Skeletal muscle tissue (tissue), 4 donors: ENCODE data around the gene DLST. TPM values are rescaled to one million over a fixed set of nuclear protein-coding genes. Genes with fewer than 3 reads are reported as not detected.

Source experiments
- H3K27ac ChIP-seq: one replicate; pipeline ENCODE4 v1.7.0; 2013; ENCODE audit warnings: mild to moderate bottlenecking, low read depth, low read length, inconsistent platforms
- H3K27me3 ChIP-seq, 3 donors: one replicate each; pipeline ENCODE4 v1.7.0; 2013; ENCODE audit warnings: low read length in 3 of 3; ENCODE audit not compliant: control insufficient read depth in 3 of 3, insufficient read depth in 3 of 3
- H3K36me3 ChIP-seq, 3 donors: one replicate each; pipeline ENCODE4 v1.7.0; 2013; ENCODE audit warnings: low read length in 3 of 3; ENCODE audit not compliant: control insufficient read depth in 3 of 3, insufficient read depth in 3 of 3
- H3K4me1 ChIP-seq, 3 donors: one replicate each; pipeline ENCODE4 v1.7.0; 2013; ENCODE audit warnings: low read length in 3 of 3, mild to moderate bottlenecking in 3 of 3; ENCODE audit not compliant: control insufficient read depth in 3 of 3, insufficient read depth in 3 of 3
- H3K4me3 ChIP-seq, 3 donors: one replicate each; pipeline ENCODE4 v1.7.0; 2013; ENCODE audit warnings: low read length in 3 of 3
- H3K9ac ChIP-seq, 3 donors: one replicate each; pipeline ENCODE4 v1.7.0; 2013; ENCODE audit warnings: low read length in 3 of 3, mild to moderate bottlenecking in 3 of 3, moderate library complexity in 2 of 3, low read depth in 1 of 3
- H3K9me3 ChIP-seq, 3 donors: one replicate each; pipeline ENCODE4 v1.7.0; 2013; ENCODE audit warnings: low read length in 3 of 3; ENCODE audit not compliant: control insufficient read depth in 3 of 3
- total RNA-seq: library from RNA; depleted of rRNA; stranded (reverse); fragments of >200 nt; gene quantifications from one replicate; pipeline ENCODE4 v1.2.3, GENCODE V29; 2014
- donor health status: Osteomylitis.

The DLST gene
- total RNA-seq, 1 donor from 2014 or later: 38.1 TPM

DNA sequence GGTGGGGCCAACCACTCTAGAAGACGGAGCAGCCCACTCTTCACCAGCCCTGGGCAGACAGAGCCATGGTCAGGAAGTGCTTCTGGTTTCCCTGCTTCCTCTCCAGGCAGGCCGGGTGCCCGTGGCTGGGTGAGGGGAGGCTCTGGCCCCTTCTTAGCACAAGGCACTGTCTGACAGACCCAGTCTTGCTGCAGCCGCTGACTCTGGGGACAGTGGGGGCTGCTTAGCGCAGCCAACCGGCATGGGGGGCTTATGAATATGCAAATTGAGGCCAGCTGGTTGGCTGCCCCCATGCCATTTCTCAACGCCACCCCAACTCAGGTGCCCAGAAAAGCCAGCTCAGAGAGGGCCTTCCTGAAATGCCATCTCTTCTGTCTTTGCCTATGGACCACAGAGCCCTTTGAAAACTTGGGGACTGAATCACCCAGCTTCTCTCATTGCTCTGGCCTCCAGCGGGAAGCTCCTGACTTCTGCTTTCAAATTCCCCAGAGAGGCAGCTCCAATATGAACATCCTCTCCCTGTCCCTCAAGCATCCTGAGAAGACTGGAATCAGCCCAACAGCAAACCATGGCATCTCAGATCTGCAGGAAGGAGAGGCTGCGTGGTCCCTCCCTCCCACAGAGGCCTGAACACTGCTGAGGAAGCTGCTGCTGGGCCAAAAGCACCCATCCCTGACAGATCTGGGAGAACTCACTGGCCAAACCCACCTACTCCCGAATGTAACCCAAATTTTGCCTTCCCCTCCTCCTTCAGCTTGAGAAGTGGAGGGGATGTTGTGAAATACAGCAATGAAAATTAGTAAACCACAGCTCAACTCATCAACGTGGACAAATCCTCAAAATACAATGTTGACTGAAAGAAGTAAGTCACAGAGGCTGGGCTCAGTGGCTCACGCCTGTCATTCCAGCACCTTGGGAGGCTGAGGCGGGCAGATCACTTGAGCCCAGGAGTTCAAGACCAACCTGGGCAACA is 5.5 kb upstream of the DLST start, which contains the start of gene PROX2:
TSS of gene PROX2 (minus strand) at position 205 of the 973 bp plus-strand sequence. CDS start 12,311 bp downstream, outside the sequence.
- Histone ChIP-seq H3K4me1 (peaks cover 4 to 5% (median 5%) of the 10 kb centered on the region in 3 donors), H3K9me3 (no peaks in the 10 kb centered on the region)

DNA sequence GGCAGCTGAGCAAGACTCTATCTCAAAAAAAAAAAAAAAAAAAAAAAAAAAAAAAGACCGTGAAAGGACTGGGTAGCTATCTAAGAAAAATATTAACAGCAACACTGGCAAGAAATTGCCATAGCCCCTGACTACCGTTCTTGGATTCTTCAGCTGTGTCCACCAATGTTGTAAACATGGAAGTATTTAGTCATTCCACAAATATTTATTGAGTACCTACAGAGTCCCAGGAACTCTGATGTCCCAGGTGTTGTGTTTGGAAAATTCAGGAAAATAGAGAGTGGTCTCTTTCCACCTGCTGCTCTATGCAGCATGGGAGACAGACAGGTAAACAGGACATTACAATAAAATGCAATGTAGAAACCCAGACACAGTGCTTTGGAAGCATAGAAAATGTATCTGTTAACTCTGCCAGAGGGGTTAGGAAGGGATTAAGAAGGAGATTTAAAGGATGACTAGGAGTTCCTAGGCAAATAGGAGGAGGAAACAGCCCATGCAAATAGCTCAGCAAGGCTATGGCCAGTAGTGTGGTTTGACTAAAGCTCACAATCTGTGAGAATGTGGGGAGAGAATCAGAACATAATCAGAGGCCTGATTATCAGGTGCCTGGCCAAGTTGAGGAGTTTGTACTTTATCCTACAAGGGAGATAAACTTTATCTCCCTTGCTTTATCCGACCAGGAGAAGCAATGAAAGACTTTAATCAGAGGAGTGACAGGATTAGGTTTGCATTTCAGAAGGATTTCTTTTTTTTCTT is 2.1 kb upstream of the DLST start:
- Histone ChIP-seq H3K27ac (no peak overlapping the region), H3K27me3 (no peaks in the 10 kb centered on the region), H3K4me3 (no peak overlapping the region), H3K9ac (no peak overlapping the region), H3K9me3 (no peaks in the 10 kb centered on the region), H3K4me1 (peaks cover 26 to 35% (median 26%) of the 10 kb centered on the region in 3 donors), H3K36me3 (peaks cover 0 to 2% (median 0%) of the 10 kb centered on the region in 3 donors)

More for the DNA sequence above, 5.5 kb upstream of the DLST start, which contains the start of gene PROX2:
- no peak within 1 kb of the TSS for H3K4me3 ChIP-seq
- H3K27ac ChIP-seq: no peak within 1 kb of the TSS
- H3K36me3 ChIP-seq: no peaks in the 10 kb centered on the region
- H3K9ac ChIP-seq: no peak within 1 kb of the TSS
- H3K27me3 ChIP-seq: no peaks in the 10 kb centered on the region

DNA sequence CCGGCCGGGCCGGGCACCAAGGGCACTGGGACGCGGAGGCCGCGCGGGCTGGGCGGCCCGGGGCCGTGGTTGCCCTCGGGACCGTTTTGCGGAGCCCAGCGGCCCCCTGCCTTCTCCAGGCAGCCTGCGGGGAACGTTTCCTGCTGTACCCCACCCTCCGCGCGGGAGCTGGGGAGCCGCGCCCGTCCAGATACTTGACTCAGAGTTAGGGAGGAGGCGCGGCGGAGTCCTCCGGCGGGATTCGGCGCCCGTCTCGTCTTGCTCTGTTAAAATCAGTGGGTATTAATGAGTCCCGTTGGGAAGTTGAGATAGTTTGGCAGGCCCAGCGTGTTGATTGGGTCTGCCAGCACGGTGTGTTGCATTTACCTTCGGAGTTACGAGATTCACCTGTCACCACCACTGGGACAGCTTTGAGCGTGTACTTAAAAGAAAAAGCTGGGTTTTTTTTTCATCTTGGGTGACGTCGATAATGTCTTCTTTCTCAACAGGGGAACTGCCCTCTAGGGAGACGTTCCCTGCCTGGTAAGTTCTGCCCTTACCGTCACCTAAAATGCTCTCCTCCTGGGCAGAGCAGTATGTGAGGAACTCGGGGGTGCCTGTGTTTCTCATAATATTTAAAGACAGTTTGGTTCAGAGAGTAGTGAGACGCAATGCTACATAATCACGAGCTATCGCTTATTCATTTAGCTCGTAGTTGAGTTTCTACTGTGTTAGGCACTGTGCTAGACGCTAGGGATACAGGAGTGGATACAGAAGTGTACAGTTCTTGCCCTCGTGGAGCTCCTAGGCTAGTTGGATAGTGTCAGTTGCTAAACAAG is 596 bp downstream of the DLST start:
- peaks cover 31 to 52% (median 44%) of the 10 kb centered on the region in 3 donors for H3K4me1 ChIP-seq
- no peaks in the 10 kb centered on the region for H3K9me3 ChIP-seq
- H3K9ac ChIP-seq: peak overlapping the region; percentile 90 to 97 (median 96)
- H3K4me3 ChIP-seq: peak overlapping the region; percentile 93 to 96 (median 95)
- H3K36me3 ChIP-seq: peaks cover 0 to 4% (median 4%) of the 10 kb centered on the region in 3 donors
- no peaks in the 10 kb centered on the region for H3K27me3 ChIP-seq
- H3K27ac ChIP-seq: peak overlapping the region; percentile 89

DNA sequence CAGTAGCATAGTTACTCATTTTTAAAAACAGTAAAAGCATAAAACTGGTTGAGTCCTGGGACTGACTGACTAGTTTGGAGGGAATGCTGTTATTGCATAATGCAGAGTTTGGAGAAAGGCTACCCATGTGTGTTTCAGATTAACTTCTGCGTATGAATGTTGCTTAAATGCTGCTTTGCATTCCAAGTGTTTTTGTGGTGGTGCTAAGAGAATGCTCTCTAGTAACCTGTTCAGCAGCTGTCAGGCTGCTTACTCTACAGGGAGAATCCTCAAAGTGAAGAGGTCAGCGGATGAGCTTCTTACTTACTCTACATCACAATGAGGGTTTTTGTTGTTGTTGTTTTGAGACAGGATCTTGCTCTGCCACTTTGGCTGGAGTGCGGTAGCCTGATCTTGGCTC is 4.3 kb downstream of the DLST start:
- Histone ChIP-seq H3K27ac (peak overlapping the region; percentile 48), H3K9me3 (no peaks in the 10 kb centered on the region), H3K9ac (no peak overlapping the region), H3K27me3 (no peaks in the 10 kb centered on the region), H3K4me3 (no peak overlapping the region), H3K4me1 (peaks cover 29 to 48% (median 42%) of the 10 kb centered on the region in 3 donors), H3K36me3 (peaks cover 16 to 20% (median 18%) of the 10 kb centered on the region in 3 donors)

DNA sequence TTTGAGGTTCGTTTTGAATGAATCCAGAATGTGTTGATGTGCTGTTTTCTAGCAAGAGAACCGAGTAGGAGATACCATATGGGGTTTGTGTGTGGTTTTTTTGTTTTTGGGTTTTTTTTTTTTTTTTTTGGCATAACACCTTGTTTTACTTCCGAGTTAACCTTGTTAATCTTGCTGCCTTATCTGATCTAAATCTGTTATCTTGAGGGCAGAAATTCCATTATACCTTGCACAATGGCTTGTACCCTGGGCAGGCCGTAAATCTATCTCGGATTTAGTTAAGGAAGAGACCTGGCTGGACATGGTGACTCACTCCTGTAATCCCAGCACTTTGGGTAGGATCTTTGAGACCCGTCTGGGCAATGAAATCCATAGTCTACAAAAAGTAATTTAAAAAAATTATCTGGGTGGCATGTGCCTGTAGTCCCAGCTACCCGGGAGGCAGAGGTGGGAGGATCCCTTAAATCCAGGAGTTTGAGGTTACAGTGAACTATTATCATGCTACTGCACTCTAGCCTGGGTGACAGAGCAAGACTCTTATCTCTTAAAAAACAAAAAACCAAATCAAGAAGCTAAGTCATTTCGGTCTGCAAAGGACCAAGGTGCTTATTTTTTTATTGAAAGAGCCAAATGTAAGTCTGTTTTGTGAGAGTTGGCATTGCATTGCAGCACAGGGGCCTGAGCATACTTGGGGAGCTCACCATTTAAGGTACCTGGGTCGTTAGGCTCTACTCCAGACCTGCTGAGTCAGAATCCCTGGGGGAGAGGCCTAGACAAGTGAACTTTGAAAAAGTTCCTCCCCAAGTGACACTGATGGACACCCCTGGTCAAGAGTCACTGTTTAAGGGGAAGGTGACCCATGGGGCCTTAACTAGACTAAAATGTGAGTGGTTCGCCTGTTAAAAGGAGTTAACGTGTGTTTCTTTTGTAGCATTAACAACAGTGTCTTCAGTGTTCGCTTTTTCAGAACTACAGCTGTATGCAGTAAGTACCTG is 6.7 kb downstream of the DLST start:
- H3K4me1 ChIP-seq: peaks cover 16 to 30% (median 28%) of the 10 kb centered on the region in 3 donors

DNA sequence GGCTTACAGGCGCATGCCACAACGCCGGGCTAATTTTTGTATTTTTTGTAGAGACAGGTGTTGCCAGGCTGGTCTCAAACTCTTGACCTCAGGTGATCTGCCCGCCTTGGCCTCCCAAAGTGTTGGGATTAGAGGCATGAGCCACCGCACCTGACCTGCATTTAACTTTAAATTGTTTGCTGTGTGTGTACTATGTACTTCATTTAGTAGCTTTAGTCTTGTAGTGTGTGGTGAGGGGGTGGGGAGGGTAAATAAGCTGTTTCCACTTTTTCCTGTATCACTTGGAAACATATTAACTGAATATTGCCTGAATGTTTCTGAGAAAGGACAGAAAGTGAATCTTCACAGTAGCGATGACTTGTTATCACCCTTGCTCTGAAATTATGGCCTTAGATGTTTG is 8.5 kb downstream of the DLST start:
- Histone ChIP-seq H3K9ac (no peak overlapping the region), H3K9me3 (no peaks in the 10 kb centered on the region), H3K27me3 (no peaks in the 10 kb centered on the region), H3K4me3 (no peak overlapping the region), H3K36me3 (peaks cover 45 to 57% (median 55%) of the 10 kb centered on the region in 3 donors), H3K27ac (no peak overlapping the region), H3K4me1 (peaks cover 2 to 12% (median 10%) of the 10 kb centered on the region in 3 donors)

More for the DNA sequence above, 6.7 kb downstream of the DLST start:
- H3K27me3 ChIP-seq: no peaks in the 10 kb centered on the region
- H3K36me3 ChIP-seq: peaks cover 31 to 41% (median 41%) of the 10 kb centered on the region in 3 donors
- no peaks in the 10 kb centered on the region for H3K9me3 ChIP-seq
- peak overlapping the region in 1 of 3 donors; percentile 43 for H3K9ac ChIP-seq
- no peak overlapping the region for H3K27ac ChIP-seq
- H3K4me3 ChIP-seq: no peak overlapping the region

DNA sequence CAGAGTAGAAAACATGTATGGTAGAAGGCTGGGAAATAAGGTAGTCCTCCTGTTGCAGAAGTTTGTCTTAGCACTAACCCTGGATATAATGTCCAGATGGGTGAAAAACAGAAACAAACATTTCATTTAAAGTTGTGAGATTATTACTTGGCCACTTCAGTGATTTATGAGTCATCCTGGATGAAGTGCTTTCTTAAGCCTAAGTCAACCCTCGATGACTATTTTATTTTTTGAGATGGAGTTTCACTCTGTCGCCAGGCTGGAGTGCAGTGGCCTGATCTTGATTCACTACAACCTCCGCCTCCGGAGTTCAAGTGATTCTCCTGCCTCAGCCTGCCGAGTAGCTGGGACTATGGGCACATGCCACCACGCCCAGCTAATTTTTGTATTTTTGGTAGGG is 10.2 kb downstream of the DLST start:
- Histone ChIP-seq H3K27ac (no peak overlapping the region), H3K36me3 (peaks cover 56 to 69% (median 68%) of the 10 kb centered on the region in 3 donors), H3K4me3 (no peak overlapping the region), H3K27me3 (no peaks in the 10 kb centered on the region), H3K9me3 (no peaks in the 10 kb centered on the region), H3K9ac (no peak overlapping the region), H3K4me1 (no peaks in the 10 kb centered on the region)

DNA sequence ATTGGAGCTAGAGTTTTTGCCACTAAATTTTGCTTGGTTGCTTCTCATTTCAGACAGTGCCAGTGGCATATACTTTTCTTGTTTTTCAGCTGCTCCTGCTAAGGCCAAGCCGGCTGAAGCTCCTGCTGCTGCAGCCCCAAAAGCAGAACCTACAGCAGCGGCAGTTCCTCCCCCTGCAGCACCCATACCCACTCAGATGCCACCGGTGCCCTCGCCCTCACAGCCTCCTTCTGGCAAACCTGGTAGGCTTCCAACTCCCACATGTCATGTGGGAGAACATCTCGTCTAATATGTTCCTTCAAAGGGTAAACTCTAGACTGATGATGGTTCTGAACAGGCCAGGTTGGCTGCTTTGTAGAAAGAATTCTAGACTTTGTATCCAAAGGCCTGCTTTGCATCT is 11.0 kb downstream of the DLST start:
- H3K9ac ChIP-seq: no peak overlapping the region
- H3K9me3 ChIP-seq: no peaks in the 10 kb centered on the region
- H3K4me3 ChIP-seq: no peak overlapping the region
- H3K36me3 ChIP-seq: peaks cover 62 to 77% (median 73%) of the 10 kb centered on the region in 3 donors
- no peaks in the 10 kb centered on the region for H3K27me3 ChIP-seq
- no peaks in the 10 kb centered on the region for H3K4me1 ChIP-seq
- no peak overlapping the region for H3K27ac ChIP-seq
